ENCODE results near the gene NODAL. TPM values are rescaled to one million over a fixed set of nuclear protein-coding genes. Genes with fewer than 3 reads are reported as not detected.

Gene NODAL
- total RNA-seq, 1 donor from 2014 or later: not detected

DNA sequence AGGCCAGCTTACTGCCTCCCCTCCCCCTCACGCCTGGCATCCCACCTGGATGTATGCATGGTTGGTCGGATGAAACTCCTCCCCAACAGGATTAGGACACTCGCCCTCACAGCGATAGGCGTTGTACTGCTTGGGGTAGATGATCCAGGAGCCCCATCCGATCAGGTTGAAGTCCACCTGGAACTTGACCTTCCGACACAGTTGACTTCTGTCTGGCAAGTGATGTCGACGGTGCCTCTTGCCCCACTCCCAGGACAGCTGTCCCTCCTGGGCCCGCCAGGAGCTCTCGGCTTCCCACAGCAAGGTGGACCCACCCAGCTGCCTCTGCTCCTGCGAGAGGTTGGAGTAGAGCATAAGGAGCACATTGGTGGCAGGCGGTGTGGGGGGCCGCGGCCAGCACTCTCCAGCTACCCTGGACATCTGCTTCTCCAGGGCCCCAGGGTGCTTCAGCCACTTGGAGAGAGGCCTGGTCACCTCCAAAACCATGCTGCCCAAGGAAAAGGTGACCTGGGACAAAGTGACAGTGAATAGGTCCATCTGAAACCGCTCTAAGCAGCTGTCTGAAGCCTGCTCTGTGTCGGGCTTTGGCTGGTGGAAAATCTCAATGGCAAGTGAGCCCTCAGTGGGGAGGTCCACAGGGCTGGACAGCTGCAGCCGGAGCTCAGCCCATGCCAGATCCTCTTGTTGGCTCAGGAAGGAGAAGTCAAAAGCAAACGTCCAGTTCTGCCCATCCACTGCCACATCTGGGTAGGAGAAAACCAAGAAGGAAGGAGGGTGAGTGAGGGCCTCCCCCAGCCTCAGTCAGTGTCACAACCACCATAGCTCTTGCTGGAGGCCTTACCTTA lies 6.0 kb downstream of the NODAL start:
- Histone ChIP-seq H3K27me3 (peaks cover 10% of the 10 kb centered on the region), H3K36me3 (no peaks in the 10 kb centered on the region), H3K9me3 (no peaks in the 10 kb centered on the region), H3K4me3 (no peak overlapping the region), H3K27ac (no peak overlapping the region), H3K4me1 (peaks cover 29% of the 10 kb centered on the region)
- intact Hi-C loops (cut with DNase I): no loop called here
- no peak for DNase-seq
- ATAC-seq: no peak
- TF ChIP-seq, protein P1, sequence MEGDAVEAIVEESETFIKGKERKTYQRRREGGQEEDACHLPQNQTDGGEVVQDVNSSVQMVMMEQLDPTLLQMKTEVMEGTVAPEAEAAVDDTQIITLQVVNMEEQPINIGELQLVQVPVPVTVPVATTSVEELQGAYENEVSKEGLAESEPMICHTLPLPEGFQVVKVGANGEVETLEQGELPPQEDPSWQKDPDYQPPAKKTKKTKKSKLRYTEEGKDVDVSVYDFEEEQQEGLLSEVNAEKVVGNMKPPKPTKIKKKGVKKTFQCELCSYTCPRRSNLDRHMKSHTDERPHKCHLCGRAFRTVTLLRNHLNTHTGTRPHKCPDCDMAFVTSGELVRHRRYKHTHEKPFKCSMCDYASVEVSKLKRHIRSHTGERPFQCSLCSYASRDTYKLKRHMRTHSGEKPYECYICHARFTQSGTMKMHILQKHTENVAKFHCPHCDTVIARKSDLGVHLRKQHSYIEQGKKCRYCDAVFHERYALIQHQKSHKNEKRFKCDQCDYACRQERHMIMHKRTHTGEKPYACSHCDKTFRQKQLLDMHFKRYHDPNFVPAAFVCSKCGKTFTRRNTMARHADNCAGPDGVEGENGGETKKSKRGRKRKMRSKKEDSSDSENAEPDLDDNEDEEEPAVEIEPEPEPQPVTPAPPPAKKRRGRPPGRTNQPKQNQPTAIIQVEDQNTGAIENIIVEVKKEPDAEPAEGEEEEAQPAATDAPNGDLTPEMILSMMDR (IDR thresholded peaks at IDR 0.05): no peak

DNA sequence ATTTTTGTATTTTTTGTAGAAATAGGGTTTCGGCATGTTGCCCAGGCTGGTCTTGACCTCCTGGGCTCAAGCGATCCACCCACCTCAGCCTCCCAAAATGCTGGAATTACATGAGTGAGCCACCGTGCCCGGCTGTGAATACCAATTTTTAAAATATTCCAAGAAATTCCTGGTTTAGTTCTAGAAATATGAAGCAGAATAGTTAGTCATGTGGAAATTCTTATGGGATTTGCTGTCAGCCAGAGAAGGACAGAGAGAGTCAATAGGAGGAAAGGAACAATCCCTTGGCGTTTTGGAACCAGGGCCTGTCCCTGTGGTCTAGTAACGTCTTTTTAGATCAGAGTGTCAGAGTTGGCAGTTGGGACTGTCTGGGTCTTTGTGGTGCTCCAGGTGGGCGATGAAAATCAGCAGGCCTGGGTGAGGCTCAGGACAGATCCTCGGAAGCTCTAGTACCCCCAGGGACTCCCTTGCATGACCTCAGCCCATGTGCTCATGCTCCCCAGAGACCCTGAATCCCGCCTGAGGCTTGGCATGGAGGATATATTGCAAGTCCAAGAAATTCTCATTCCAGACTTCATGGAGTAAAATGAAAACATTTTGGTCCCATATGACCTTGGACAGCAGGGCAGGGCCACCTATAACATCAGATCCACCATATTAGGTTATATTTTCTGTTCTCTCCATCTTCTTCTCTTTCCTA lies 7.8 kb downstream of the NODAL start:
- ATAC-seq (no peak), DNase-seq (no peak)
- Histone ChIP-seq H3K27ac (no peak overlapping the region), H3K4me3 (no peak overlapping the region), H3K4me1 (peaks cover 37% of the 10 kb centered on the region), H3K27me3 (no peaks in the 10 kb centered on the region), H3K9me3 (no peaks in the 10 kb centered on the region), H3K36me3 (peaks cover 9% of the 10 kb centered on the region)
- intact Hi-C loops (cut with DNase I): no loop called here
- TF ChIP-seq, protein P1 (IDR thresholded peaks at IDR 0.05): no peak

DNA sequence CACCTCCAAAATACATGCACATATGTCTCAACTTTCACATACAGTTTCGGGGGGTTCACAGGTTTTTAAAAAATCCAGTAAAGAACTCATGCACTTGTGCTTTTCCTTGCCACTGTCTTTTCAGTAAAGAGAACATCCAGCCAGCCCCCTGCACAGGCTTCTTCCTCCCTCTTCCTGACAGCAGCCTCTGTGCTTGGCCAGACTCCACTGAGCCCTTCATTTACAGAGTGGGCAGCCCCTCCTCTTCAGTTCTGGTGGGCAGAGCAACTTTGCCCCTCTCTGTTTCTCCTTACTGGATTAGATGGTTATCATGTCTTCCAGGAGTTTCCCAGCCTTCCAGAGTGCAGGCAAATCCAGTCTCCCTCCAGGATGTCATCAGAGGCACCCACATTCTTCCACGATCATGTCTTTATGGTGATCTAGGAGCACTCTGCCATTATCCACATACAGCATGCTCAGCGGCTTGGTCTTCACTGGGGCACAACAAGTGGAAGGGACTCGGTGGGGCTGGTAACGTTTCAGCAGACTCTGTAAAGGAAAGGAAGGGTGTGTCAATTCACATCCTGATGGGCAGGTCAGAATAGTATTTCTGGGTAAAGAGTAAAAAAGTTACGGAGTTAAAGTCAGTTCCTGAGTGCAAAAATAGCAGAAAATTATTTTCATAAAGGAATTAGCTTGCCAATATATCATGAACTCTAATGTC lies 8.8 kb downstream of the NODAL start:
- Histone ChIP-seq H3K4me3 (no peak overlapping the region), H3K36me3 (peaks cover 19% of the 10 kb centered on the region), H3K27me3 (no peaks in the 10 kb centered on the region), H3K27ac (no peak overlapping the region), H3K4me1 (peaks cover 37% of the 10 kb centered on the region), H3K9me3 (no peaks in the 10 kb centered on the region)
- intact Hi-C loops (cut with DNase I): no loop called here
- TF ChIP-seq, protein P1 (IDR thresholded peaks at IDR 0.05): no peak
- ATAC-seq (no peak), DNase-seq (no peak)

DNA sequence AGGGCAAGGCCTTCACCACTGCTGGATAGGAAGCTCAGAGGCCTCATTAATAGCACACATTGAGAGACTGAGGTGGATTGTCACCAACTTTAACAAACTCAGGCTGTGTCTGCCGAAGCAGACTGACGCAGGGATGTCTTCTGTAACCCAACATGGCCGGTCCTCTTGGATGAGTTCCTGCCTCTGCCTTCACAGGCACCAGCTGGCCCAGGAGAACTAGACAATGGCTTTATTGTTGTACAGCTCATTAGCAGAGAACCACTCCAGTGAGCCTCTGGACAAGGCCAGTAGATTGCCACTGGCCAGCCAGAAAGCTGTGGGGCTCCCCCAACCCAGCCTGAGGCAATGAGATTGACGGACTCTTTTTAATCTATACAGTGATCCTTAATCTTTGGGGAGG lies 9.4 kb downstream of the NODAL start:
- Histone ChIP-seq H3K4me3 (no peak overlapping the region), H3K9me3 (no peaks in the 10 kb centered on the region), H3K27ac (peak overlapping the region; percentile 70), H3K36me3 (peaks cover 25% of the 10 kb centered on the region), H3K4me1 (peaks cover 37% of the 10 kb centered on the region), H3K27me3 (no peaks in the 10 kb centered on the region)
- intact Hi-C loops (cut with DNase I): no loop called here
- TF ChIP-seq, protein P1 (IDR thresholded peaks at IDR 0.05): no peak
- ATAC-seq: no peak
- DNase-seq: no peak

DNA sequence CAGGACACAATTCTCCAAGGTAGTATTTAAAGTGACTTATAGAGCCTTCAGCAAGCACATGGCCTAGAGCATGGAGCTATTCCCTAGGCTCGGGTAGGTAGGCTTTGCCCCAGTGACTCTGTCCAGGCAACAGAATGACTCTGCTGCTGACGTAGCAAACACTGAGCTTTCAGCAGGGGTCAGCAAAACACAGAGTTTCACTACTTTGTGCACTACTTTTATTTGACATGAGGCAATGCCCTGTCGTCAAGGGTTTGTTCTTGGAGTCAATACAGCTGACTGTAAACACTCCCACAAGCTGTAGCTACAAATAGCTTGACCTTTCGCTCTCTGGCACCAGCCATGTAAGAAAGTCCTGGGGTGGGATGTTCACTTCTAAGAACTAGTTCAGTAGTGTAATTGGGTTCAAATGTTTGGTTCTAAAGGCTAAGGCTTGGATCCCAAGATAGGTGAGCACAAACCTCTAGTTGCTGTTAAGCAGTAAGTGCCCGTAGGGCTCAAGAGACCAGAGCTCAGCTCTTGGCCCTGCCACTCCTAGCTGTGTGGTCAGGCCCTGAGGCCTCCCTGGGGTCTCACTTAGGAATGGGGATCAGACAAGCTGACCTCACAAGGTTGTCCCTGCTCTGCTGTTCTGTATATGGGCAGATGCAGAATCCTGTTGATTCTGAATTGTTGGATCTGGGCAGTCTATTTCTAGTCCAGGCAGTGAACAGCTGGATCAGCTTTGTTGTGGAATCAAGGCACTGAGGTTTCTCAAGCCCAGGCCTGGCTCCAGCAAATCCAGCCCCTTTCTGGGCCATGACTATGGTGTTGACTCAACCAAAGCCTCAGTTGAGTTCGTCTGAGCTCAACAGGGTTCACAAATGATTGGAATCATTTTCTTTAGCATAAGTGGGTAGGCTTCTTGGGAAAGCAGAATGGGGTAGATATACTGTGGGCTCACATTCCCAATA lies 10.7 kb downstream of the NODAL start:
- intact Hi-C loops (cut with DNase I): no loop called here
- DNase-seq: no peak

More for the DNA sequence above, 10.7 kb downstream of the NODAL start:
- TF ChIP-seq, protein P1 (IDR thresholded peaks at IDR 0.05): peak; percentile 30
- Histone ChIP-seq H3K4me3 (no peak overlapping the region), H3K27me3 (no peaks in the 10 kb centered on the region), H3K9me3 (no peaks in the 10 kb centered on the region), H3K36me3 (peaks cover 37% of the 10 kb centered on the region), H3K4me1 (peaks cover 37% of the 10 kb centered on the region), H3K27ac (peak overlapping the region; percentile 70)
- peak; percentile 90 for ATAC-seq

Measured in upper lobe of right lung (tissue), 1 donor.